Activated CD4-positive, alpha-beta T cell treated with anti-CD3 and anti-CD28 coated beads, Interleukin-2, amount 50 U/mL, for 16 hours (primary cell): ENCODE data around the gene SLC25A15.
A peak's percentile ranks its signal among the peaks of the same experiment; 100 is the strongest.

Experiments
- DNase-seq: peaks from one replicate; pipeline ENCODE4 v3.0.0-alpha.2; 2020

SLC25A15 gene

GRCh38 chr13:40789275-40790153 lies at the start of gene SLC25A15:
TSS of gene SLC25A15 (plus strand) at chr13:40789611. CDS start at chr13:40793227, 3,616 bp downstream.
- DNase-seq: peak; percentile 71

- DNase-seq: no peak
Measured at GRCh38 chr13:40749327-40749726, 40.1 kb upstream of the SLC25A15 start.

DNA sequence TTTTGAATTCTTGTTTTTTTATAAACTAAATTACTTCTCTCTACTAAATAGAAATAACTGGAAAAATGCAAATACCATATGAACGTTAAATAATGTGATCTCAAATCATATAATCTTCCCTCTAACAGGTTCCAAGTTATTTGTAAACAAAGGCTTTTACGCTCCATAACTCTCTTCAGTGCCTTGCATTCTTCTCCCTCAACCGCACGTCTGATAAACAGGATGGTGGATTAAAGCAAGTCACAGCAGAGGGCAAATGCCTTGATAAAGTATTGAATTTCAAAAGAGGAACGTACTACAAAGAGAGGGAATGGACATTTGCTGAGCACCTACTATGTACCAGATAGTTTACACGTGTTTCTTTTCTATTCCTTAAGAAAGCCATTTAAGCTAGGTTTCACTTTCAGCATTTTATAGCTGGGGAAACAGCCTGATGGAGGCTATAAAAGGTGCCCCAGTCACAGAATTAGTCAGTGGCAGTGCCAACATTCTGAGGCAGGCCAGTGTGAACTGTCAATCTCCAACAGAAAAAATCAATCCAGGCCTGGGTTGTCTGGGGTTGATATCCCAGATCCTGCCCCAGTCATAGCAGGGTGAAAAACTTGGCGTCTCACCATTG lies 34.2 kb upstream of the SLC25A15 start:
- DNase-seq: peak; percentile 25

DNA sequence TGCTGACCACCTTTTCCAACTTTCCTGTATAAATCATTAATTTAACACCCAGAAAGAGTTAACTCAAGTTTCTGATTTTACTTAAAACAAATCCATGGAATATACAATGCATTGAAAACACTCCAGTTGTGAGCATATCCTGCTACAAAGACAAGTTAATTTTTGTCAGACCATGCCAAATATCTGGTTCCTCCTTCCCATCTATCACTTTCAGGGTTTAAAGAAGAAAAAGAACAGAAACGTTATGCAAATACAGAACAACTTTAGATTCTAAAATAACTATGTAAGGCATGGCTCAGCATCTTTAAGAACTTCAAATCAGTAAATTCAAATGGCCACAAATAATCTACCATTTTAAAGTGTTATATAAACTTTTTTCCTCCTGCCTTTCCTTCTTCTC lies 33.4 kb upstream of the SLC25A15 start:
- DNase-seq: no peak

GRCh38 chr13:40758811-40759210 lies 30.6 kb upstream of the SLC25A15 start:
- no peak for DNase-seq

GRCh38 chr13:40762849-40763248 lies 26.6 kb upstream of the SLC25A15 start:
- no peak for DNase-seq

- DNase-seq: peak; percentile 63
Measured at GRCh38 chr13:40764587-40765403, 24.6 kb upstream of the SLC25A15 start.

- no peak for DNase-seq
Measured at GRCh38 chr13:40765602-40766001, 23.8 kb upstream of the SLC25A15 start.

GRCh38 chr13:40769970-40770369 lies 19.4 kb upstream of the SLC25A15 start:
- DNase-seq: no peak

DNA sequence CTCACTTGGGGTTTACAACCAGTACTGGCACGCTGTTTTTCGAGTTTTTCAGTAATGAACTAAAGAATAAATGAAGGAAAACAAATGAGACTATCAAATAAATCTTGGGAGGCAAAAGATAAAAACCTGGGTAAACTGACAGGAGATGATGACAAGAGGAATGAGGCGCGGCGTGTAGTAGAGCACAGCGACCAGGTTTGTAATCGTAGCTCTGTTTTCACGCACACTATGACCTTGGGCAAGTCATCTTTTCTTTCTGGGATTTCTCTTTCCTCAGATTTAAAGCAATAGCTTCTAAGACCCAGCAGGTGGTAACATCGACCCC lies 18.8 kb upstream of the SLC25A15 start:
- DNase-seq: no peak

DNA sequence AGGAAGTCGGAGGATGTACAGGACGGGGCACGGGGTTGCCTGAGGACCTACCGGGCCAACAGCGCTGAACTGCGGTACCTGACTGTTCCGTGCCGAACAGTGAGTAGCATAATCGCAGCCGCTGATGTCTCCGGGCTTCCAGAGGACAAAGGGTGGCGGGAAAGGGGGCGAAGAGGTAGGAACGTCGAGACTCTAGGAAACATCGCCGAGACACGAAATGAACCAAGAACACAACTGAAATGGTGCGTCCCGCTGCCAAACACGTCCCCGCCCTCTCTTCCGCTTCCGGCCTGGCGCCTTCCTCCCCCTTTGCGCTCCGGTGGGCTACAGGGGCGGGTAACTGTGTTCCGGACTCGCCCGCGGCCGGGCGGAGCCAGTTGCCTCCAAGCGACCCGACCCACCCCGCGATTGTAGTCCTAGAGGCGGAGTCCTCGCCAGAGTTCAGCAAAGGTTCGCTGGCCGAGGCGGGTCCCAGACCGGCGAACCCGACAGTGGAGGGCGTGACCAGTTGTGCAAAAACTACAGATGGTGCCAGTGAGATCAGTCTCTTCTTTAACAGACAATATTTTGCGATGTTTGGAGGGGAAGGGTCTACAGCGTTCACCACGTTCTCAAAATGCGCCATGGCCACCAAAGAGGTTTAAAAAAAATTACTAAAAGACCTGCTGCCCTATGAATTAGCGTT lies 18.3 kb upstream of the SLC25A15 start, which contains the start of gene MRPS31:
MRPS31 (minus strand) TSS at position 257 of the 685 bp plus-strand sequence; CDS start at position 203, 54 bp downstream.
- peak; percentile 97 for DNase-seq

GRCh38 chr13:40772765-40773473 lies 16.5 kb upstream of the SLC25A15 start:
- no peak for DNase-seq

- no peak for DNase-seq
Measured at GRCh38 chr13:40774672-40775071, 14.7 kb upstream of the SLC25A15 start.

DNA sequence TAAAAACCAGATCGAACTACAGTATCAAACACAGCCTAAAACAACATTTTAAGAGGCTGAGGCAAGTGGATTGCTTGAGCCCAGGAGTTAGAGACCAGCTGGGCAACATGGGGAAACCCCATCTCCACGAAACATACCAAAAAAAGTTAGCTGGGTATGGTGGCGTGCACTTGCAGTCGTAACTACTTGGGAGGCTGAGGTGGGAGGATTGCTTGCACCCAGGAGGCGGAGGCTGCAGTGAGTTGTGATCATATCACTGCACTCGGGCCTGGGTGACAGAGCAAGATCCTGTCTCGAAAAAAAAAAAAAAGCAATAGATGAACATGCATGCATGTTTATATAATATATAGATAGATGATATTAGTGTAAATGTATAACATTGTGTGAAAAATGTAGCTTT lies 13.2 kb upstream of the SLC25A15 start:
- DNase-seq: peak; percentile 27

DNA sequence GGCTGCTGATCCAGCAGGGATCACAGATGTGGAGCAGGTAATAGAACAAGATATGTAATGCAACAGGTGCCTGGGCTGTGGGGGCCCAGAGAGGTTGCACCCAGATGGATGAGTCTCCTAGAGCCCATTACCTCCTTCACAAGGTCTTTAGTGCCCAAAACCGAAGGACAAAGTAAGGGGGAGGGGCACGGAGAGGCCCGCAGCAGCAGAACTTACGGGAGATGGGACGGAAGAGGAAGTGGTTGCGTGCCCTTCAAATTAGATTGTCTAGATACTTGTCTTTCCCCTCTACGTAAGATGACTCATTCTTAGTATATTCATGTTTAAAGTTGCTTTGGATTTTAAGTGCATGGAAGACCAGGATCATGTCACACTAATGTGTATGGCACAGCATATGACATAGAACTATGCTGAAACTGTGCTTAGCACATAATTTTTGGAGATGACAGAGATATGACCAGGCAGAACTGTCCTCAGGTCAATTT lies 12.7 kb upstream of the SLC25A15 start:
- peak; percentile 89 for DNase-seq

DNA sequence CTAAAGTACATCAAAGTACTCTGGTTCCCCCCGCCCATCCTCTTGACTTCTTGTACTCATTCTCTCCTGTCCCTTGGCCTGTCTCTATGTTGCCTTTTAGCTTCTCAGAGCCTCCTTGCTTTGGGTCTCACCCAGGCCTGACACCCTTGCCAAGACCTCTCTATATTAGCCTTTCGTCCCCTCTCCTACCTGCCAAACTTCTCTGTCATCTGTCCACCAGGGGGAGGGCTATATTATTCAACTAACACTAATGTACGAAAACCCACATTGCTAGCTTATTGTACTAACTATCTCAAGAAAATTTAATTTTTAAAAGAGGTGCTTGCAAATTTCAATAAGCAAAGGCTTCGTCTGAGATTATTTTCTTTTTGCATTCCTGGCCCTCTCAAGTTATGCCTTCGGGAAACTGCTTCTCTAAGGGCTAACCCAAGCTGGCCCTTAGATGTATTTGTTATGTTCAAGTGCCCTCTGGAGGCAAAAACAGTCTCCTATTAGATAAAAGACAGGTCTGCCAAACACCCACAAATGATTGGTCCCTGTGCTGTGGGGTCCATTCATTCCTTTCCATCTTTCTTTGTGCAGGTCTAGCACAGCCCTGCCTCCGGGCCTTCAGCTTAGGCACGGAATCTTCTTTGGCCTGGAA lies 12.1 kb upstream of the SLC25A15 start:
- peak; percentile 70 for DNase-seq

- DNase-seq: no peak
Measured at GRCh38 chr13:40777809-40778175, 11.6 kb upstream of the SLC25A15 start.

GRCh38 chr13:40779049-40779448 lies 10.4 kb upstream of the SLC25A15 start:
- DNase-seq: no peak

DNA sequence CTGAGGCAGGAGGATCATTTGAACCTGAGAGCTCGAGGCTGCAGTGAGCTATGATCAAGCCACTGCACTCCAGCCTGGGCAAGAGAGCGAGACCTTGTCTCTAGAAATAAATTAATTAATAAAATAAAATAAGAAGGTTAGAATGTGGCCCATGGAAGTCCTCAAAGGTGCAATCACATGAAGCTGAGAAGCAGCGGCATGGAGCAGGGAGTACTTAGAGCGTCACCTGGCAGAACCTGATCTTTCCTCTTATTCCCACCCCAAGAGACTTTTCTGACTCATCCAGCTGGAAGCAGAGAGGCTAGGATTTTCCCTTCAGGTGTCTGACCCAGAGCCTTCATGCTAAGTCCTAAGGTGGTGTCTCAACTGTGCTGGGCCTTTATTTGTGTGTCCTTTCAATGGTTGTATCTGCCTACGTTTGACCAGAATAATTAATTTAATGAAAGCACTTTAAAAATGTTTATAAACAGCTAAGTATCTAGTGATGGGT lies 9.6 kb upstream of the SLC25A15 start:
- no peak for DNase-seq

- DNase-seq: no peak
Measured at GRCh38 chr13:40780822-40781401, 8.5 kb upstream of the SLC25A15 start.

GRCh38 chr13:40781717-40782116 lies 7.7 kb upstream of the SLC25A15 start:
- DNase-seq: no peak
